HEK293T (cell line): ENCODE data around the gene PBX2.

Experiments
- BHLHE40 ChIP-seq: fragments of 450-650 bp; IDR thresholded peaks from 2 replicates; pipeline ENCODE4 v1.6.1; 2016; ENCODE audit warnings: mild to moderate bottlenecking, moderate library complexity, borderline replicate concordance
- CTBP1 ChIP-seq: fragments of 450-650 bp; IDR thresholded peaks from 2 replicates; pipeline ENCODE4 v1.6.1; 2016; ENCODE audit warnings: borderline replicate concordance
- PKNOX1 ChIP-seq: fragments of 450-650 bp; IDR thresholded peaks from 2 replicates; pipeline ENCODE4 v1.6.1; 2016
- SP1 ChIP-seq: fragments of 450-650 bp; IDR thresholded peaks from 2 replicates; pipeline ENCODE4 v1.6.1; 2017
- SUZ12 ChIP-seq: fragments of 450-650 bp; IDR thresholded peaks from 2 replicates; pipeline ENCODE4 v1.6.1; 2016; ENCODE audit warnings: mild to moderate bottlenecking
- TARDBP ChIP-seq: fragments of 450-650 bp; IDR thresholded peaks from 2 replicates; pipeline ENCODE4 v1.6.1; 2016
- ZNF384 ChIP-seq: fragments of 450-650 bp; IDR thresholded peaks from 2 replicates; pipeline ENCODE4 v1.6.1; 2016

- no peak for TF ChIP-seq SP1
- no peak for TF ChIP-seq PKNOX1
- no peak for TF ChIP-seq BHLHE40
- no peak for TF ChIP-seq SUZ12
- no peak for TF ChIP-seq ZNF384
- TF ChIP-seq CTBP1: no peak
- TF ChIP-seq TARDBP: no peak
Observed at GRCh38 chr6:32168807-32169591, 21.0 kb downstream of the PBX2 start.
